Ovary (tissue), 9 donors: ENCODE measurements around the gene JSRP1. TPM values are rescaled to one million over a fixed set of nuclear protein-coding genes. Genes with fewer than 3 reads are reported as not detected.
A peak's percentile ranks its signal among the peaks of the same experiment; 100 is the strongest.

Experiments used
- DNase-seq, 5 donors: peaks; one replicate each; pipeline ENCODE4 v3.0.0-alpha.2; 2019 to 2020
- H3K27ac ChIP-seq, 2 donors: fragments of 200-600 bp; one replicate each; pipeline versions ENCODE4 v1.5.1 to v1.8.0; 2019 to 2022
- H3K27me3 ChIP-seq: fragments of 200-600 bp; one replicate; pipeline ENCODE4 v1.8.0; 2022
- H3K36me3 ChIP-seq: fragments of 200-600 bp; sonication (generic); one replicate; pipeline ENCODE4 v1.5.1; 2019
- H3K4me1 ChIP-seq: one replicate; pipeline ENCODE4 v1.8.1; 2013; ENCODE audit warnings: mild to moderate bottlenecking, moderate library complexity; ENCODE audit not compliant: insufficient read depth
- H3K4me3 ChIP-seq: fragments of 200-600 bp; sonication (generic); one replicate; pipeline ENCODE4 v1.5.1; 2017
- H3K9me3 ChIP-seq, 2 donors: fragments of 200-600 bp in 1 of 2; sonication (generic) in 1 of 2; one replicate each; pipeline versions ENCODE4 v1.5.1 to v1.8.1; 2013 to 2019; ENCODE audit warnings: mild to moderate bottlenecking in 1 of 2, moderate library complexity in 1 of 2
- EP300 ChIP-seq: sonication (generic); formaldehyde crosslinking; IDR thresholded peaks from one replicate; pipeline ENCODE4 v1.6.1; 2017; ENCODE audit warnings: antibody characterized with exemption
- POLR2A ChIP-seq: fragments of 450-650 bp; IDR thresholded peaks from one replicate; pipeline ENCODE4 v1.6.1; 2017; ENCODE audit warnings: antibody characterized with exemption, mild to moderate bottlenecking, moderate library complexity
- WGBS, 3 donors: extraction: QIAGEN DNeasy Blood & Tissue Kit in 1 of 3; methylation state at CpG; one replicate each; pipeline versions ENCODE4 v1.1.5 to v1.1.7; 2013 to 2017; 5-methylcytosine and 5-hydroxymethylcytosine counted together
- intact Hi-C, 4 donors: fragments of 100-400 bp; cut with DNase I; formaldehyde crosslinking; loops; one replicate each; pipeline versions ENCODE4 v1.11.0 to v1.15.1; 2022 to 2023
- polyA plus RNA-seq, 2 donors: library from polyadenylated mRNA; stranded (reverse); fragments of 200-250 nt in 1 of 2; fragments of 350-450 nt in 1 of 2; fragmentation: Illumina TruSeq in 1 of 2; extraction: RNeasy Lipid Tissue Mini Kit (QIAGEN cat#74804) in 1 of 2; gene quantifications; one replicate each; pipeline ENCODE4 v1.2.3, GENCODE V29; 2013 to 2014
- total RNA-seq, 7 donors: library from RNA; depleted of rRNA in 2 of 7; stranded (reverse); fragments of >200 nt in 2 of 7; fragmentation: NEBNext Ultra II Directional in 3 of 7; extraction: Animal tissue kit (Norgen Biotek cat#: 25700) in 3 of 7; gene quantifications; one replicate each; pipeline versions ENCODE4 v1.1.0 to v1.2.4, GENCODE V29; 2016 to 2023
- TF ChIP-seq, protein P1 (sequence below), 3 donors: fragments of 450-650 bp in 2 of 3; fragments of 200-600 bp in 1 of 3; IDR thresholded peaks; one replicate each; pipeline versions ENCODE4 v1.5.1 to v1.8.0; 2016 to 2022; ENCODE audit warnings: antibody characterized with exemption in 3 of 3, mild to moderate bottlenecking in 1 of 3
- donor health status: DM: no; HTN: no; CAD: no; lungs with moderate emphysema.
- donor health status: DM: no; HTN: no; CAD: no.
- donor health status: Bipolar disorder and iron deficiency.
- donor health status: DM: yes; HTN: yes; CAD: no.
- donor health status: DM: no; HTN: no; CAD: no.
- donor health status: DM: yes; HTN: yes; CAD: no.

The JSRP1 gene
- total and polyA plus RNA-seq, 9 donors, result 0.30 to 0.92 (median 0.35) TPM; not detected in 4

DNA sequence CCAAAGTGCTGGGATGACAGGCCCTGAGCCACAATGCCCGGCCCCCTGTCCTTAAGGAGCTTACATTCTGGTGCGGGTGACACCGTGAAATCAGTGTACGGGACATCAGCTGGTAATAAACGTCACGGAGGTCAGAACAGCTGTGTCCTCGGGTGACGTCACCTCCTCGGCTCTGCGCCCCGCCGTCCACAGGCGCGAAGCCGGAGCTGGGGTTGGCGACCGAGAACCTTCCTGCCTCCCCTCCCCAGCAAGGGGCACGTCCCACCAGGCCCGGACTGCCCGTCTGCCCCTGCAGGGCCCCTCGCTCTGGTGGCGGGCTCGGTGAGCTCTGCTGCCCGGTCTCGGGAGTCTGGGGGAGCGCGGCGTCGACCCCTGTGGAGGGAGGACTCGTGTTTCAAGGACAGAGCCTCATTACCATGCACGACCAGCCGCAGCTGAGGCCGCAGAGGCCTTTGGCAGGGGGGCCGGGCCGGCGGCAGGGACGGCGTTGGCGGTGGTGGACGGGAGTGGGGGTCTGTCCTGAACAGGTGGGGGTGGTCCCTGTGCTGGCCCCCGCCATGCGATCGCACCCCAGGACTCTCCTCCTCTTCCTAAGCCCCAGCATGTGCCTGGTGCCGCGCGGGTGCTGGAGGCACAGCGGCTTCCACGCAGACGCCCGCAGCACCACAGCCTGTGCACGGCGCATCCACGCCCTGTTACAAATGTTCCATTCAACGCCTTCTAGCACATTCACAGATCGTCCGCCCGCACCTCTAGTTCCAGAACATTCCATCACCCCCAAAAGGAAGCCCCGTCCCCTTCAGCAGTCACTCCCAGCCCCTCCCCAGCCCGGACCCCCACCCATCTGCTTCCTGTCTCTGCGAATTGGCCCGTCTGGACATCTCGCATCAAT is 46.3 kb upstream of the JSRP1 start:
- Histone ChIP-seq H3K4me3 (no peak overlapping the region), H3K9me3 (no peaks in the 10 kb centered on the region), H3K27me3 (no peaks in the 10 kb centered on the region), H3K36me3 (no peaks in the 10 kb centered on the region), H3K27ac (no peak overlapping the region), H3K4me1 (no peaks in the 10 kb centered on the region)
- intact Hi-C loops, result loop anchor here in 1 of 4 donors (10.0 kb wide), 1 partner anchor 1148 kb away; no protein-coding TSS in a partner anchor
- TF ChIP-seq POLR2A (no peak), EP300 (no peak)
- TF ChIP-seq, protein P1, sequence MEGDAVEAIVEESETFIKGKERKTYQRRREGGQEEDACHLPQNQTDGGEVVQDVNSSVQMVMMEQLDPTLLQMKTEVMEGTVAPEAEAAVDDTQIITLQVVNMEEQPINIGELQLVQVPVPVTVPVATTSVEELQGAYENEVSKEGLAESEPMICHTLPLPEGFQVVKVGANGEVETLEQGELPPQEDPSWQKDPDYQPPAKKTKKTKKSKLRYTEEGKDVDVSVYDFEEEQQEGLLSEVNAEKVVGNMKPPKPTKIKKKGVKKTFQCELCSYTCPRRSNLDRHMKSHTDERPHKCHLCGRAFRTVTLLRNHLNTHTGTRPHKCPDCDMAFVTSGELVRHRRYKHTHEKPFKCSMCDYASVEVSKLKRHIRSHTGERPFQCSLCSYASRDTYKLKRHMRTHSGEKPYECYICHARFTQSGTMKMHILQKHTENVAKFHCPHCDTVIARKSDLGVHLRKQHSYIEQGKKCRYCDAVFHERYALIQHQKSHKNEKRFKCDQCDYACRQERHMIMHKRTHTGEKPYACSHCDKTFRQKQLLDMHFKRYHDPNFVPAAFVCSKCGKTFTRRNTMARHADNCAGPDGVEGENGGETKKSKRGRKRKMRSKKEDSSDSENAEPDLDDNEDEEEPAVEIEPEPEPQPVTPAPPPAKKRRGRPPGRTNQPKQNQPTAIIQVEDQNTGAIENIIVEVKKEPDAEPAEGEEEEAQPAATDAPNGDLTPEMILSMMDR (IDR thresholded peaks at IDR 0.05), result no peak
- WGBS, 3 donors, result 11 to 23% (median 14%) methylated on average over 47 to 62 of the region's 62 CpGs
- peak in 1 of 5 donors; percentile 45 for DNase-seq

DNA sequence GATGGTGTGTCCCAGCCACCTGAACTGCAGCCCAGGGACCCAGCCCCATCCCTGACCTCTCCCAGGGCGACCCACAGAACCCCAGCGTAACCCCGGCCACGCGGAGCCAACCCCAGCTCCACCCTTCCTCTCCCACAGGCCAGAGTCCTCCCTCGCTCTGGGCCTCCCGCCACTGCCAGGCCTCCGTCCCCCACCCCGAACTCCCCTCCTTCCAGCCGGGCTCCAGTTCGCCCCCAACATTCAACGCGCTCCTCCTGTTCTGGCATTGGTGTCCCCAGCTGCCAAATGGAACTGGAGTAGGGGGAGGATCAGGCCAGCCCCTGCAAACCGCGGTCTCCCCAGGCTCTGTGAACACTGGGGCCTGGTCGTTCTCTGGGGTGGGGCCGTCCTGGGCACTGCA is 44.3 kb upstream of the JSRP1 start:
- Histone ChIP-seq H3K4me3 (no peak overlapping the region), H3K27me3 (no peaks in the 10 kb centered on the region), H3K4me1 (no peaks in the 10 kb centered on the region), H3K9me3 (no peaks in the 10 kb centered on the region), H3K27ac (no peak overlapping the region), H3K36me3 (no peaks in the 10 kb centered on the region)
- TF ChIP-seq POLR2A (no peak), EP300 (no peak)
- TF ChIP-seq, protein P1 (IDR thresholded peaks at IDR 0.05), result no peak
- DNase-seq, result no peak
- intact Hi-C loops, result loop anchor here in 1 of 4 donors (10.0 kb wide), 1 partner anchor 1146 kb away; no protein-coding TSS in a partner anchor
- WGBS, 3 donors, result 62 to 80% (median 73%) methylated on average over 17 of the region's 17 CpGs

DNA sequence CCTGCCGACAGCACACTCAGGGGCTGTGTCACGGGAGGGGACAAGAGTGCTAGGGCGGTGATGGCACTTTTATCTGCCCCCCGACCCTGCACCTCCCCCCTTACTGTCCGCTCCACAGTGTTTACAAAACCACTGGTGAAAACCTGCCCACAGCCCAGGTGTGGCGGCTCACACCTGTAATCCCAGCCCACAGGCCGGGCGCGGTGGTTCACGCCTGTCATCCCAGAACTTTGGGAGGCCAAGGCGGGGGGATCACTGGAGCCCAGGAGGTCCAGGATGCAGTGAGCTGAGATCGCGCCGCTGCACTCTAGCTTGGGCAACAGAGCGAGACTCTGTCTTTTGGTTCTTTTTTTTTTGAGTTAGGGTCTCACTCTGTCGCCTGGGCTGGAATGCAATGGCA is 39.9 kb upstream of the JSRP1 start:
- WGBS, 3 donors, result 88 to 91% (median 90%) methylated on average over 16 of the region's 16 CpGs
- Histone ChIP-seq H3K36me3 (no peaks in the 10 kb centered on the region), H3K4me1 (peaks cover 6% of the 10 kb centered on the region), H3K27ac (no peak overlapping the region), H3K27me3 (peaks cover 3% of the 10 kb centered on the region), H3K4me3 (no peak overlapping the region), H3K9me3 (no peaks in the 10 kb centered on the region)
- no peak for DNase-seq
- TF ChIP-seq, protein P1 (IDR thresholded peaks at IDR 0.05), result no peak
- TF ChIP-seq POLR2A (no peak), EP300 (no peak)
- intact Hi-C loops, result no loop called here

DNA sequence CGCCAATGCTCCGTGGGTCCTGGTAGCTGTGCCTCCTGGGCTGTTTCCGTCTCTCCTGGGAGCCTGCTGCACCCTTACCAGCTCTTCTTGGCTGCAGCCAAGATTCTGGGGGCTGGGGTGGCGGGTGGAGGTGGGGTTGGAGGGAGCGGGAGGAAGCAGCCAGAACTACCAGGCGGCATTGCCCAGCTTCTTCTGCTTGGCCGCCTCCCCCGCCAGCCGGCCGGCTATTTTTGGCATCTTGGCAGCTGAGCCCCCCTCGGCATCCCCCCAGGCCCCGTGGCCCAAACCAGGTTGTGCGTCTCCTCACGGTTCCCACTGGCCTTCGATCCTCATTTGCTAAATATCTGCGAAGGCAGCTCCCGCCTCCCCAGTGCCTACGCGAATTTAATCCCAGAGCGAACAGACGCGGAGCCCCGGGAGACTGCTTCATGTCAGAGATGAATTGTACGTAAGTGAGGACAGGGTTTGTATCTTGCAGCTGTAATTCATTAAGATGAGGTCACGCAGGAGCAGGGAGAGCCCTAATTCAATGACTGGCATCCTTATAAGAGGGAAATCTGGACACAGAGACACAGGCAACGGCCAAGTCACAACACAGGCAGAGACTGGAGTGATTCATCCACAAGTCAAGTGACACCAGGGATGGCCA is 38.6 kb upstream of the JSRP1 start:
- no peak for DNase-seq
- Histone ChIP-seq H3K27ac (no peak overlapping the region), H3K4me1 (peaks cover 12% of the 10 kb centered on the region), H3K27me3 (peaks cover 11% of the 10 kb centered on the region), H3K9me3 (no peaks in the 10 kb centered on the region), H3K4me3 (no peak overlapping the region), H3K36me3 (no peaks in the 10 kb centered on the region)
- no peak for TF ChIP-seq POLR2A
- TF ChIP-seq, protein P1 (IDR thresholded peaks at IDR 0.05), result no peak
- TF ChIP-seq EP300, result no peak
- 6 to 9% (median 8%) methylated on average over 26 of the region's 26 CpGs for WGBS, 3 donors
- intact Hi-C loops, result no loop called here
